ENCODE data around the gene PCMTD2. TPM values are rescaled to one million over a fixed set of nuclear protein-coding genes. Genes with fewer than 3 reads are reported as not detected.

PCMTD2 gene
- total and polyA plus RNA-seq, 2 of the 13 experiments (the other 11 are each of a cell fraction or from before 2014, with no cell fraction given): 47.0 to 76.9 TPM

GRCh38 chr20:64256282-64256935 is 861 bp downstream of the PCMTD2 start (continued):
- TF ChIP-seq MYPOP (CRISPR knock-in tag; IDR thresholded peaks at IDR 0.05): peak; percentile 23; the same call in 1 of the 2 replicates
- TF ChIP-seq CTCF (CRISPR knock-in tag; IDR thresholded peaks at IDR 0.05): no peak
- no peak for TF ChIP-seq CCAR2 (optimal IDR thresholded peaks at IDR 0.05; ENCODE audit: low read depth, low read length)
- TF ChIP-seq ZNF761 (CRISPR knock-in tag; conservative IDR thresholded peaks at IDR 0.05): no peak
- TF ChIP-seq PHF21A (CRISPR knock-in tag; IDR thresholded peaks at IDR 0.05): no peak
- TF ChIP-seq ZNF580 (CRISPR knock-in tag; IDR thresholded peaks at IDR 0.05; ENCODE audit: borderline replicate concordance, low read depth): no peak
- no peak for TF ChIP-seq ZC3H4 (CRISPR knock-in tag; IDR thresholded peaks at IDR 0.05; ENCODE audit: borderline replicate concordance)
- no peak for TF ChIP-seq ZNF407 (CRISPR knock-in tag; IDR thresholded peaks at IDR 0.05; ENCODE audit: not compliant biosample characterization)
- no peak for TF ChIP-seq NFYB (CRISPR knock-in tag; IDR thresholded peaks at IDR 0.05)
- TF ChIP-seq ZNF784 (CRISPR knock-in tag; IDR thresholded peaks at IDR 0.05; ENCODE audit: borderline replicate concordance): no peak
- no peak for TF ChIP-seq ZNF280B (CRISPR knock-in tag; IDR thresholded peaks at IDR 0.05; ENCODE audit: borderline replicate concordance)
- no peak for TF ChIP-seq CENPT (CRISPR knock-in tag; IDR thresholded peaks at IDR 0.05; ENCODE audit: low read depth)
